K562 (cell line): ENCODE results near the gene SAMD4A. TPM values are rescaled to one million over a fixed set of nuclear protein-coding genes. Genes with fewer than 3 reads are reported as not detected.

Experiments
- ATAC-seq: fragments of 200-7000 bp; cut with Tn5 transposase; 3 replicates; pipeline ENCODE4 v1.9.1; 2020; ENCODE audit warnings: moderate library complexity
- BruUV-seq: library from RNA; stranded (reverse); fragments of 400-500 nt; replicated peaks from 2 replicates; lab custom pipeline; 2021; lab: Mats Ljungman, UMichigan
- CTCF ChIA-PET: fragments of 300-600 bp; formaldehyde crosslinking; extraction: SDS; loops from one replicate; lab custom pipeline; 2021; ENCODE audit warnings: low intra/inter-chr PET ratio; lab: Yijun Ruan, JAX
- POLR2A ChIA-PET: fragments of 300-600, 350-650 bp; sonication (Branson Sonifier 250); formaldehyde crosslinking; extraction: SDS; loops from one replicate; lab custom pipeline; 2021; ENCODE audit warnings: antibody characterized with exemption, inconsistent platforms; lab: Yijun Ruan, JAX
- DNase-seq, 4 experiments: peaks; one replicate each; pipeline versions ENCODE4 v3.0.0 to v3.0.0-alpha.2; 2011 to 2018; ENCODE audit warnings: low spot score in 3 of 4, mixed read lengths in 3 of 4; ENCODE audit errors: extremely low read depth in 1 of 4
- FAIRE-seq: peaks from 2 replicates; lab custom pipeline; 2011; peaks lifted over from hg19 to GRCh38; lab: Jason Lieb, UNC
- H2AFZ ChIP-seq: 2 replicates; pipeline ENCODE4 v1.6.0; 2011; ENCODE audit warnings: low read depth, low read length, control low read depth, inconsistent platforms
- H3K27ac ChIP-seq: fragments of 200-600 bp; 3 replicates; pipeline ENCODE4 v1.8.0; 2011; ENCODE audit warnings: low read depth, mild to moderate bottlenecking, control low read depth, inconsistent platforms, low read length, moderate library complexity, mixed read lengths; ENCODE audit errors: extremely low read depth
- H3K27me3 ChIP-seq, 2 experiments: fragments of 300-600 bp in 1 of 2; 2 replicates in 1 of 2; 3 replicates in 1 of 2; pipeline versions ENCODE4 v1.6.0 to v1.8.0; 2011; ENCODE audit warnings: inconsistent platforms in 2 of 2, low read length in 2 of 2, mild to moderate bottlenecking in 1 of 2, mixed read lengths in 1 of 2, moderate library complexity in 1 of 2; ENCODE audit not compliant: control insufficient read depth in 2 of 2, insufficient read depth in 2 of 2
- H3K36me3 ChIP-seq: fragments of 300-600 bp; 3 replicates; pipeline ENCODE4 v1.8.0; 2011; ENCODE audit warnings: mild to moderate bottlenecking, low read length, inconsistent platforms; ENCODE audit not compliant: control insufficient read depth, insufficient read depth
- H3K4me1 ChIP-seq, 2 experiments: fragments of 200-600 bp in 1 of 2; replicated peaks in 1 of 2; 2 replicates in 1 of 2; 3 replicates in 1 of 2; pipeline versions ENCODE4 v1.5.1 to v1.8.0; 2011; ENCODE audit warnings: inconsistent platforms in 2 of 2, low read length in 2 of 2, mild to moderate bottlenecking in 1 of 2, mixed read lengths in 1 of 2, moderate library complexity in 1 of 2; ENCODE audit not compliant: control insufficient read depth in 2 of 2, insufficient read depth in 2 of 2
- H3K4me2 ChIP-seq: 2 replicates; pipeline ENCODE4 v1.6.1; 2011; ENCODE audit warnings: low read length, control low read depth, inconsistent platforms, mixed read lengths; ENCODE audit not compliant: insufficient read depth
- H3K4me3 ChIP-seq: fragments of 200-600 bp; sonication (generic), shearing (Covaris generic); 2 replicates; pipeline ENCODE4 v1.5.1; 2016; ENCODE audit warnings: control low read depth, inconsistent platforms
- H3K79me2 ChIP-seq: fragments of 200-600 bp; 3 replicates; pipeline ENCODE4 v1.8.0; 2011; ENCODE audit warnings: low read length, inconsistent platforms; ENCODE audit not compliant: control insufficient read depth, insufficient read depth
- H3K9ac ChIP-seq, 2 experiments: 2 replicates each; pipeline versions ENCODE4 v1.6.0 to v1.6.1; 2011; ENCODE audit warnings: low read depth in 2 of 2, low read length in 2 of 2, control low read depth in 1 of 2, inconsistent platforms in 1 of 2, mild to moderate bottlenecking in 1 of 2, mixed read lengths in 1 of 2; ENCODE audit not compliant: insufficient read depth in 1 of 2
- H3K9me1 ChIP-seq: one replicate; pipeline ENCODE4 v1.6.0; 2011; ENCODE audit warnings: inconsistent platforms, mild to moderate bottlenecking, low read length, moderate library complexity; ENCODE audit not compliant: control insufficient read depth, insufficient read depth
- H3K9me3 ChIP-seq: replicated peaks from 2 replicates; pipeline ENCODE4 v1.5.1; 2011; ENCODE audit warnings: low read depth, low read length, inconsistent platforms; ENCODE audit not compliant: control insufficient read depth, insufficient read depth
- H4K20me1 ChIP-seq: replicated peaks from 2 replicates; pipeline ENCODE4 v1.6.1; 2011; ENCODE audit warnings: low read length, inconsistent platforms, mixed read lengths; ENCODE audit not compliant: control insufficient read depth, insufficient read depth
- ARID3A ChIP-seq: IDR thresholded peaks from 2 replicates; pipeline ENCODE4 v1.6.1; 2012; ENCODE audit warnings: low read depth, low read length, improper control_type of control experiment, borderline replicate concordance
- FOXK1 ChIP-seq: sonication (generic); formaldehyde crosslinking; IDR thresholded peaks from 2 replicates; pipeline ENCODE4 v1.8.0; 2022; ENCODE audit warnings: missing genetic modification reagents, mild to moderate bottlenecking, borderline replicate concordance
- HDGF ChIP-seq: fragments of 450-650 bp; IDR thresholded peaks from 2 replicates; pipeline ENCODE4 v1.6.1; 2016
- KDM1A ChIP-seq, 2 experiments: fragments of 450-650 bp; IDR thresholded peaks; 2 replicates each; pipeline ENCODE4 v1.6.1; 2016; ENCODE audit warnings: mild to moderate bottlenecking in 2 of 2
- RBBP5 ChIP-seq: fragments of 200-600 bp; sonication (generic); IDR thresholded peaks from 2 replicates; pipeline ENCODE4 v1.6.1; 2012; ENCODE audit warnings: borderline replicate concordance, mild to moderate bottlenecking, low read length, control low read depth, inconsistent platforms; ENCODE audit not compliant: insufficient read depth, poor library complexity, severe bottlenecking
- RFX7 ChIP-seq: fragments of 250-450 bp; sonication (Bioruptor Pico); IDR thresholded peaks from 2 replicates; pipeline ENCODE4 v1.5.1; 2021; ENCODE audit warnings: mild to moderate bottlenecking
- RUNX1 ChIP-seq: sonication (generic); IDR thresholded peaks from 2 replicates; pipeline ENCODE4 v1.6.1; 2016; ENCODE audit warnings: antibody characterized with exemption, low read depth
- SMARCA4 ChIP-seq: fragments of 450-650 bp; IDR thresholded peaks from 2 replicates; pipeline ENCODE4 v1.6.1; 2016
- ZNF24 ChIP-seq: fragments of 450-650 bp; IDR thresholded peaks from 2 replicates; pipeline ENCODE4 v1.6.1; 2016
- ZNF586 ChIP-seq: fragments of 450-650 bp; formaldehyde crosslinking; conservative IDR thresholded peaks from 2 replicates; pipeline ENCODE4 v1.4.0; 2020; ENCODE audit warnings: mild to moderate bottlenecking, moderate library complexity
- WGBS: fragments of 100-300 bp; shearing (Covaris generic); methylation state at CpG from one replicate; pipeline ENCODE4 v1.1.6; 2016; ENCODE audit warnings: low coverage, mixed read lengths; ENCODE audit not compliant: insufficient coverage; ENCODE audit errors: missing lambda C conversion rate; 5-methylcytosine and 5-hydroxymethylcytosine counted together
- in situ Hi-C: fragments of 300-500 bp; cut with MboI; formaldehyde crosslinking; loops from 4 replicates; pipeline ENCODE4 v1.15.0; 2018; ENCODE audit warnings: inconsistent platforms, mixed read lengths
- intact Hi-C: fragments of 100-400 bp; cut with micrococcal nuclease; formaldehyde crosslinking; loops from 2 replicates; pipeline ENCODE4 v1.14.2; 2022
- polyA plus RNA-seq, 8 experiments: library from polyadenylated mRNA; depleted of rRNA in 4 of 8; stranded (reverse) in 5 of 8; unstranded in 3 of 8; fragments of >200 nt; fragmentation: Nextera tagmentation in 2 of 8; fragmentation: Illumina TruSeq in 1 of 8; extraction: Ambion mirVana in 2 of 8; extraction: Trizol in 1 of 8; gene quantifications; 2 replicates each; pipeline versions ENCODE4 v1.2.1 to v1.2.3, GENCODE V29; 2011 to 2014; ENCODE audit warnings: inconsistent platforms in 1 of 8, missing spikeins in 1 of 8
- total RNA-seq, 7 experiments: library from RNA; depleted of rRNA in 6 of 7; stranded (reverse); fragments of >200 nt in 6 of 7; fragmentation: Illumina TruSeq in 2 of 7; extraction: Trizol in 2 of 7; gene quantifications; 2 replicates each; pipeline versions ENCODE4 v1.2.1 to v1.2.3, GENCODE V29; 2011 to 2021; ENCODE audit warnings: low replicate concordance in 1 of 7
- TF ChIP-seq, protein P1 (sequence below): fragments of 250-450 bp; sonication (Bioruptor Pico); IDR thresholded peaks from 2 replicates; pipeline ENCODE4 v1.8.0; 2022; ENCODE audit warnings: inconsistent platforms, mild to moderate bottlenecking, moderate library complexity, borderline replicate concordance

The SAMD4A gene
- total and polyA plus RNA-seq, 9 of the 15 experiments (the other 6 are each of a cell fraction or from before 2014, with no cell fraction given), result 0.66 to 6.8 (median 3.3) TPM

GRCh38 chr14:54785778-54786770, 219.1 kb downstream of the SAMD4A start:
- ChIA-PET CTCF (no interaction called here), POLR2A (interaction anchor here (0.6 to 1.3 kb wide), 3 partner anchors 12 to 221 kb away, joined by 3 read pairs; no protein-coding TSS in a partner anchor)
- in situ Hi-C loops (loop anchor here (25.0 kb wide), 1 partner anchor 1249 kb away; no protein-coding TSS in a partner anchor), intact Hi-C loops (no loop called here)
- Histone ChIP-seq H3K9me1 (no peaks in the 10 kb centered on the region), H3K4me1 (no peaks in the 10 kb centered on the region), H3K4me2 (no peak overlapping the region), H3K79me2 (no peaks in the 10 kb centered on the region), H4K20me1 (no peaks in the 10 kb centered on the region), H3K9me3 (no peaks in the 10 kb centered on the region), H3K36me3 (0 out of 3 replicates have a peak, but pooled peaks cover 8% of the 10 kb centered on the region), H3K27me3 (no peaks in the 10 kb centered on the region), H3K27ac (no peak overlapping the region), H3K4me3 (no peak overlapping the region), H3K9ac (no peak overlapping the region), H2AFZ (no peak overlapping the region)
- 80% methylated on average over 5 of the region's 5 CpGs for WGBS
- no peak for ATAC-seq
- FAIRE-seq, result no peak
- no TSS peak for BruUV-seq
- no peak for DNase-seq
- TF ChIP-seq FOXK1 (CRISPR knock-in tag) (no peak), ZNF586 (CRISPR knock-in tag) (no peak), ZNF24 (no peak), KDM1A (IDR thresholded peaks at IDR 0.05) (no peak), ARID3A (no peak), HDGF (no peak), SMARCA4 (no peak), RBBP5 (no peak), RUNX1 (no peak), RFX7 (CRISPR knock-in tag) (no peak)
- TF ChIP-seq, protein P1, sequence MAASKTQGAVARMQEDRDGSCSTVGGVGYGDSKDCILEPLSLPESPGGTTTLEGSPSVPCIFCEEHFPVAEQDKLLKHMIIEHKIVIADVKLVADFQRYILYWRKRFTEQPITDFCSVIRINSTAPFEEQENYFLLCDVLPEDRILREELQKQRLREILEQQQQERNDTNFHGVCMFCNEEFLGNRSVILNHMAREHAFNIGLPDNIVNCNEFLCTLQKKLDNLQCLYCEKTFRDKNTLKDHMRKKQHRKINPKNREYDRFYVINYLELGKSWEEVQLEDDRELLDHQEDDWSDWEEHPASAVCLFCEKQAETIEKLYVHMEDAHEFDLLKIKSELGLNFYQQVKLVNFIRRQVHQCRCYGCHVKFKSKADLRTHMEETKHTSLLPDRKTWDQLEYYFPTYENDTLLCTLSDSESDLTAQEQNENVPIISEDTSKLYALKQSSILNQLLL (CRISPR knock-in tag), result no peak
